ENCODE results near the gene TMEM126A.
"Not testable (repeated sequence)": the region's sequence is repeated elsewhere in the genome, so short reads cannot be mapped to it uniquely, and the experiment has no call there.

The TMEM126A gene

GRCh38 chr11:85661972-85662664, 14.4 kb downstream of the TMEM126A start:
- DNase-seq: no peak

DNA sequence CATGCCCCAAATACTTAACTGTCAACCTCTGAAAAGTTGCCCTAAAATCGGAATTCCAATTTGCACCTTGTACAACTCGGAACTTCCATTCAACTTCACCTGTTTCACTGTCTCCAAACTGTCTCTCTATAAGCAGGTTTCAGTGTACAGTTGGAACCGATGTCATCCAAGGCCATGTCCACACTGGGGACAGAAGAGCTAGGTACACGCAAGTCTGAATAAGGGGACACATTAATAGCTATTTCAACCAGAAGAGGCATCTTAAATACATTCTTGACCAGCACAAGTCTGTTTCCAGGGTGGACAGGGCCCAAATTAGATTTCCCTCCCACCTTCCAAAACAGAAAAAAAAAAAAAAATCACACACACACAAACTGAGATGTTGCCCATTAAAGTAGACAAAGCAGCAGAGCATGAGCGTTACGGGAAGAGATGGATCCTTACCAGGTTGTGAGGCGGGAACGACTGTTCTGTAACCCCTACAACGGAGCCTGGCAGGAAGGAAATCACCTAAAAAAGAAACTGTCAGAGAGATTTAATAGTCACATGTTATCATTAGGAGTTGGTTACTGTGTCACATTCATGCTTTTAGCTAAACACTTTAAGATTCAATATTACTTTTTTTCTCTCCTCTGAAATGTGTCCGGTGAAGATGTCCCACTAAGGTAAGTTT, 15.4 kb downstream of the TMEM126A start:
- no peak for DNase-seq

DNA sequence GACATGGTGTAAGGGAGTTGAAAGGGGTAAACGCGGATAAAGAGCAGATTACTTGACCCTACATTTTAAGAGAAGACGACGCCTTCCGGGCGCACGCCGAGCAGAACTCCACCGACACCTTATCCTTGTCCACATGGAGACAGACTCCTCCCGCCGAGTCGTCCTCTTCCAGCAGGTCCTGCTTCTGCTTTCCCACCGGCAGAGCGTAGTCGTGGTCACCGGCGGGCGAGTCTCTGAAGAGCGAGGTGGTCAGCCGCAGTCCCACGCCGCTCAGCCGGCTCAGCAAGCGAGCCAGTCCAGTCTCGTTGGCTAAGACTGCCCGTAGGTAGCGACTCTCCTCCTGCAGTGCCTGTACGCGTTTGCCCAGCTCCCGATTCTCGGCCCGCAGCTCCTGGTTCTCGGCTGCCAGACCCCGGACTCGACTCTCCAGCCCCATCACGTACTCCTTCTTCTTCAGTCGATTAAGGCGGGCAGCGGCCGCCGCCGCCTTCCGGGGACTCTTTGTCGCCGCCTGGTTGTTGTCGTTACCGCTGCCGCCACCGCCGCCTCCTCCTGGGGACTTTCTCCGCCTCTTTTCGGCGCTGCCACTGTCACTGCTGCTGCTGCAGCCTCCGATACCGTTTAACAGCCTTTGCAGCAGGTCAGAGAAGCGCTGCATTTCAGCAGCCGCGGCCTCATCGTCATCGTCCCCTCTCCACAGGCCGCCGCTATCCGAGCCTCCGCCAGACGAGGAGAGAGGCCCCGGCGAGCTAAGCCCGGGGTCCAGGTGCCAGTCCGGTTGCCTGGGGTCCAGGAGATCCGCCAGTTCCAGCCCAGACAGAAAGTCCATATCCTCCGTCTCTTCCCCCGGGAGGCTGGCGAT, 16.2 kb downstream of the TMEM126A start:
- DNase-seq: peak; percentile 80

DNA sequence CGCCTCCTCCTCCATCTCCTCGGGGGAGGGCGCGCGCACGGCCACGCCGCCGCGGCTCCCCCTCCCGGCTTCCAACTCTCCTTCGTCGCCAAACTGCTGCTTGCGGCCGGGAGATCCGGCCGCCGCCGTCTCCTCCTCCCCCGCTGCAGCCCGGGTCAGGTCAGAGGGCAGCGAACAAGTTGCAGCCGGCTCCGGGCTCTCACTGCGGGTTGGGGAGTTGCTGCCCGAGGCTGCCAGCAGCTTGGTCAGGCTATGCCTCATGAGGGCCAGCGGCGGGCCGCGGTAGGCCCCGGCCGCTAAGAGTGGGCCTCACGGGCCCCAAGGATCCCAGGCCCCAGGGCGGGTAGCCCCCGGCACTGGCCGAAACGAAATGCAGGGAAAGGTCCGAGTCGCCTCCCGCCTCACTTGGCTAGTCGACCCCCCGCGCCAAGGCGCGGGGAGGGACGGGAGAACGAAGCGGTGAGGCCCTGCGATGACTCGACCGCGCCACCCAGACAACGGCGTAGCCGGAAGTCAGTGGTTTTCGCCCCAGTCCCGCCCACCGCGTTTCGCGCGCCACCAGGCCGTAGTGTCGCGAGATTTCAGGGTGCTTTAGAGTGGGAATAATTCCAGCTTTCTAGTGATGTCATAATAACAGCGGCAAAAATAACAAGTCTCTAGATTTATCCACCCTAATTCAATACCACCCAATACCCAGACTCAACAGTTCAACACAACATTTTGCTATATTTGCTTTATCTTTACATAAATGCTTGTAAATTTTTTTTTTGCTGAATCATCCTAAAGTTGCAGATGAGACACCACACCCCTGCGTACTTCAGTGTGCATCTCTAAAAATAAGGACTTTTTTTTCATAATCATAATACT, 17.1 kb downstream of the TMEM126A start, which contains the start of gene CREBZF:
CREBZF (minus strand) TSS at position 515 of the 867 bp plus-strand sequence; CDS start at position 261, 254 bp downstream.
- DNase-seq: peak; percentile 96

DNA sequence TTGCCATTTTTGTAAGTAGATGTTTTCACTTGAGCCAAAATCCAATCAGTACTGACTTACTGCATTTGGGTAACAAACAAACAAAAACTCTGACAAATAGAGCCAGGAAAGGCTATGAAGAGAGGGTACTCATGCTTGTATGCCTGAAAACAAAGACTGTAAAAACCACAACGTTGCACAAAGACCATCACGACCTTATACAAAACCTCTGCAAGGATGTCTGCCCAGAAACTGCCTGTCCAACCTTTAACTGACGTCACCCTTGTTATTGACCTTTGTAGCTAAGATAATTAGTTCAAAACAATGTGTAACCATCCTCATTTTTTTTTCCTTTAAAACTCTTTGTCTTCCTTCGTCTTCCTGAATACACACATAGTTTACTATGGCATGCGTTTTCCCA, 18.0 kb downstream of the TMEM126A start:
- DNase-seq: no peak

DNA sequence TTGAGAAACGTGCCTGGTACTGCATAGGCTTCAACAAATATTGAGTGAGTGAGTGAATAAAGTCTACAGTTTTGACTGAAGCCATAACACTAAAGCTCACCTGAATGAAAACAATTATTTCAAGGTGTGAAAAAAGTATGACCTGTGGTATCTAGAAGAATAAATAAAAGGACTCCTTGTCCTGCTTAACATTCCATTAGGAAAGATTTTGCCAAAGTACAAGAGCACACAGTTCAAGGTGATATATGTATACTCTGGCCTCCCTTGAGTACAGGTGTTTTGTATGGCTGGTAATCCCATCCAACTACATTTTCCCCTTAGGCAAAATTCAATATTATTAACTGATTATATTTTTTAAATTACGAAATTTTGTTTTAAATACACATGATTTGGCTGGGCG, 18.9 kb downstream of the TMEM126A start:
- DNase-seq: no peak

- no peak for DNase-seq
These were observed 20.4 kb downstream of the TMEM126A start for GRCh38 chr11:85668157-85668556.

GRCh38 chr11:85670949-85671663, 23.3 kb downstream of the TMEM126A start:
- not testable (repeated sequence) for DNase-seq

GRCh38 chr11:85672105-85672902, 24.5 kb downstream of the TMEM126A start:
- no peak for DNase-seq

GRCh38 chr11:85673393-85673792, 25.6 kb downstream of the TMEM126A start:
- DNase-seq: no peak

DNA sequence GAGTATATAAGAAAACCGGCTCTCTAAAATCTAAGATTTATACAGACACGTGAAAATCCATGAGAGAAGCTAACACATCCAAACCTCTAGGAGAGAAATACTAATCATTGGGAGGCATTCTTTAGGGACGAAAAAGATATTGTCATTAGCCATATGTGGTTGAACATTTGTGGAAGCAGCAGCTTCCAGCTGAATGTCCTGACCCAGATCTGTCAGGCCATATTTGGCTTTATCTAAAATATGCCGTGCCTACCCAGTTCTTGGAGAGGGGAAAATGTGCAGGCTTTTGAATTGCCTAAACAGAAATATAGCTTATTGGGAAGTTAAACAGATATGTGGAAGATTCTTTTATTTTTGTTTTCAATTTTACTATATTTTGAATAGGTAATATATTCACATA, 31.8 kb downstream of the TMEM126A start:
- no peak for DNase-seq

GRCh38 chr11:85680897-85681296, 33.1 kb downstream of the TMEM126A start:
- DNase-seq: no peak

- DNase-seq: peak; percentile 62
These were observed 34.9 kb downstream of the TMEM126A start for GRCh38 chr11:85682330-85683305.

GRCh38 chr11:85685125-85685819, 37.5 kb downstream of the TMEM126A start:
- DNase-seq: no peak

GRCh38 chr11:85685820-85686459, 38.2 kb downstream of the TMEM126A start, which contains the start of gene CCDC89:
CCDC89 (minus strand) TSS chr11:85686195; CDS start chr11:85686130, 65 bp downstream.
- no peak for DNase-seq

- DNase-seq: peak; percentile 55
These were observed 46.7 kb downstream of the TMEM126A start for GRCh38 chr11:85694385-85694980.

DNA sequence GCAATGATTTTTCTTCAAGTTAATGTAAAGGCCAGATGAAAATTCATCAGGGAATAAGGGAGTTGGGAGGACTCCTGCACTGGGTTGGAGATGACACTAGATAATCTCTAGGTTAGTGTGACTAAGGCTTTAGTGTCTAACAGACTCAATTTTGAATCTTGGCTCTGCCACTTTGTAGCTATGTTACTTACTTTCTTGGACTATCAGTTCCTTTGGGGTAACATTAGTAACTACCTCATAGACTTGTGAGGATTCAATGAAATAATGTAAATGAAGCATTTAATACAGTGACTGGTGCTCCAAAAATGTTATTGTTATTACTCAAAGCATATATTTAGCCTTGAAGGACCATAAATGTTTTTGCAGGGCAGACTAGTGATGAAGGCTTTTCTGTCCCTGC, 47.8 kb downstream of the TMEM126A start:
- DNase-seq: no peak

- no peak for DNase-seq
These were observed 50.0 kb downstream of the TMEM126A start for GRCh38 chr11:85697747-85698146.

All from hematopoietic multipotent progenitor cell treated with erythropoietin and hydrocortisone succinate and interleukin-3 and kit ligand, for 8 days (in vitro differentiated cells).